ENCODE measurements around the gene TENT4A. TPM values are rescaled to one million over a fixed set of nuclear protein-coding genes. Genes with fewer than 3 reads are reported as not detected.
"Not testable (repeated sequence)": the region's sequence is repeated elsewhere in the genome, so short reads cannot be mapped to it uniquely, and the experiment has no call there.

The TENT4A gene
- total RNA-seq, 6 experiments from 2014 or later: 19.8 to 23.8 (median 21.7) TPM

DNA sequence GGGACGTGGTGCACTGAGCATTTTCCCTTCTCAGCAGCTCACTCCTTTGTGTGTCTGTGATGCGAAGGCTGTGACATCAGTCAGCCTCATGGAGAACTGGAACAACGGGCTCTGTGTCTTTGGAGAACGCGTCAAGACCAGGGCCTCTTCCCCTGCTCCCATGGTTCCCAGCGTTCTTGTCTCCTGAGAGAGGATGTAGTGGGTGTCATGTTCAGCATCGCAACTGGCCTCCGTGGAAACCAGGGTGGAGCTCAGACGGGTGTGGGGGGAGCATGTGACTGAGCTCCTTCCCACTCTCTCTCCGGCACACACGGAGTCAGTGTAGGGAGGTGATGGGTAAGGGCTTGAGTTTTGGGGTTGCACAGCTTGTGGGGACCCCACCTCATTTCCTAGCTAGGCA, 59.7 kb downstream of the TENT4A start:
- TF ChIP-seq, protein P1, sequence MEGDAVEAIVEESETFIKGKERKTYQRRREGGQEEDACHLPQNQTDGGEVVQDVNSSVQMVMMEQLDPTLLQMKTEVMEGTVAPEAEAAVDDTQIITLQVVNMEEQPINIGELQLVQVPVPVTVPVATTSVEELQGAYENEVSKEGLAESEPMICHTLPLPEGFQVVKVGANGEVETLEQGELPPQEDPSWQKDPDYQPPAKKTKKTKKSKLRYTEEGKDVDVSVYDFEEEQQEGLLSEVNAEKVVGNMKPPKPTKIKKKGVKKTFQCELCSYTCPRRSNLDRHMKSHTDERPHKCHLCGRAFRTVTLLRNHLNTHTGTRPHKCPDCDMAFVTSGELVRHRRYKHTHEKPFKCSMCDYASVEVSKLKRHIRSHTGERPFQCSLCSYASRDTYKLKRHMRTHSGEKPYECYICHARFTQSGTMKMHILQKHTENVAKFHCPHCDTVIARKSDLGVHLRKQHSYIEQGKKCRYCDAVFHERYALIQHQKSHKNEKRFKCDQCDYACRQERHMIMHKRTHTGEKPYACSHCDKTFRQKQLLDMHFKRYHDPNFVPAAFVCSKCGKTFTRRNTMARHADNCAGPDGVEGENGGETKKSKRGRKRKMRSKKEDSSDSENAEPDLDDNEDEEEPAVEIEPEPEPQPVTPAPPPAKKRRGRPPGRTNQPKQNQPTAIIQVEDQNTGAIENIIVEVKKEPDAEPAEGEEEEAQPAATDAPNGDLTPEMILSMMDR (IDR thresholded peaks at IDR 0.05): no peak
- no peak for DNase-seq
- Mint-ChIP-seq H3K4me3 (no peak overlapping the region), H3K27me3 (ENCODE audit: insufficient read depth) (no peaks in the 10 kb centered on the region; the same call in none of the 2 replicates), H3K4me1 (ENCODE audit: low read depth) (no peaks in the 10 kb centered on the region), H3K27ac (no peak overlapping the region), H3K36me3 (ENCODE audit: low read depth) (no peaks in the 10 kb centered on the region), H3K9me3 (no peaks in the 10 kb centered on the region)

DNA sequence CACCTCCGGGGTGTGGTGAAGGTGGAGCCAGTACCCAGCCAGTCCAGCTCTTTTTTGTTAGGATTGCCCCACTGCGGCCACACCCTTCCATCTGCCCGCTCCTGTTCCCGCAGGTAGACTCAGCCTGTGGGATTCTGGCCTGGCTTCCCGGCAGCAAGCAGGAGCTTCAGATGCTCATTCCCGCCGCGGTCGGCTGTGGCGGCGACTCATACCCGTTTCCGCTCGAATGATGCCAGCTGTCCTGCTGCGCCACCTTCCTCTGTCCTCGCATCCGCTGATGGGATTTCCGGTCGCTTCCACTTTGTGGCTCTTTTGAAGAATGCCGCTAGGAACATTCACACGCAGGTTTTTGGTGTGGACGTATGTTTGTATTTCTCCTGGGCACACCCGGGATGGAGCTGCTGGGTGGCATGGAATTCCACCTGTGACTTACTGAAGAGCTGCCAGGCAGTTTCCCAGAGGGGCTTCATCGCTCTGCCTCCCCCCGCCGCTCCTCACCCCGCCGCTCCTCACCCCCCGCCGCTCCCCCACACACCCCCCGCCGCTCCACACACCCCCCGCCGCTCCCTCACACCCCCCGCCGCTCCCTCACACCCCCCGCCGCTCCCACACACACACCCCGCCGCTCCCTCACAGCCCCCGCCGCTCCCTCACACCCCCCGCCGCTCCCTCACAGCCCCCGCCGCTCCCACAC, 60.3 kb downstream of the TENT4A start:
- Mint-ChIP-seq H3K27me3 (ENCODE audit: insufficient read depth) (no peaks in the 10 kb centered on the region; the same call in none of the 2 replicates), H3K4me3 (no peak overlapping the region), H3K27ac (no peak overlapping the region), H3K36me3 (ENCODE audit: low read depth) (no peaks in the 10 kb centered on the region), H3K9me3 (no peaks in the 10 kb centered on the region), H3K4me1 (ENCODE audit: low read depth) (no peaks in the 10 kb centered on the region)
- DNase-seq: no peak
- TF ChIP-seq, protein P1 (IDR thresholded peaks at IDR 0.05): no peak

DNA sequence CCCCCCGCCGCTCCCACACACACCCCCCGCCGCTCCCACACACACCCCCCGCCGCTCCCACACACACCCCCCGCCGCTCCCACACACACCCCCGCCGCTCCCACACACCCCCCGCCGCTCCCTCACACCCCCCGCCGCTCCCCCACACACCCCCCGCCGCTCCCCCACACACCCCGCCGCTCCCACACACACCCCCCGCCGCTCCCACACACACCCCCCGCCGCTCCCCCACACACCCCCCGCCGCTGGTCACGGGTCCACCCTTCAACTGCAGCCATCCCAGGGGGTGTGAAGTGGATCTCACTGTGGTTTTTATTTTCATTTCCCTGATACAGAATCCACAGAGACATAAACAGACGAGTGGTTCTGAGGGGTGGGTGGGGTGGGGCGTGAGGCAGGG, 61.0 kb downstream of the TENT4A start:
- not testable (repeated sequence) for DNase-seq; H3K9me3 Mint-ChIP-seq; H3K4me3 Mint-ChIP-seq; H3K27ac Mint-ChIP-seq; H3K4me1 Mint-ChIP-seq (ENCODE audit: low read depth); H3K27me3 Mint-ChIP-seq (ENCODE audit: insufficient read depth); H3K36me3 Mint-ChIP-seq (ENCODE audit: low read depth)

DNA sequence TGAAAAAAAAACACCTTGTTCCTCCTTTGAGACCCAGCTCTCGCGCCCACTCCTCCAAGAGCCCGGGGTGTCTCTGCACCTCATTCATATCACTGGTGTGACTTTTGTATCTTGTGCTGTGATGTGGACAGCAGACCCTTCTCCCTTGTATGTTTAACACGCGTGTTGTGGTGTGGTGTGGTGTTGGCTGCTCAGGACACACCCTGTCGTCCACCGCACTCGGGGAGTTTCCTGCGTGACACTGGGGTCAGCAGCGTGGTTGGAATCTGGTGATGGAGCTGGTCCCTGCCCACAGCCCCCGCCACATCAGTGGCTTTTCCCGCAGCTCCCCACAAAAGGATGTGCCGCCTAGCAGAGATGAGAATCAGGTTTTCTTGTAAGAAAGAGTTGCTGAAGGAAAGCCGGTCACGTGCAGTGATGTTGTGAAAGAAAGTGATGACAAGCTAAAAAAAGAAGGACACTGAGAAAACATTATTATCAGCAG, 61.5 kb downstream of the TENT4A start:
- H3K9me3 Mint-ChIP-seq: no peaks in the 10 kb centered on the region
- H3K27ac Mint-ChIP-seq: no peak overlapping the region
- no peak overlapping the region for H3K4me3 Mint-ChIP-seq
- TF ChIP-seq, protein P1 (IDR thresholded peaks at IDR 0.05): no peak
- H3K27me3 Mint-ChIP-seq (ENCODE audit: insufficient read depth): no peaks in the 10 kb centered on the region; the same call in none of the 2 replicates
- H3K4me1 Mint-ChIP-seq (ENCODE audit: low read depth): no peaks in the 10 kb centered on the region
- H3K36me3 Mint-ChIP-seq (ENCODE audit: low read depth): no peaks in the 10 kb centered on the region
- no peak for DNase-seq

DNA sequence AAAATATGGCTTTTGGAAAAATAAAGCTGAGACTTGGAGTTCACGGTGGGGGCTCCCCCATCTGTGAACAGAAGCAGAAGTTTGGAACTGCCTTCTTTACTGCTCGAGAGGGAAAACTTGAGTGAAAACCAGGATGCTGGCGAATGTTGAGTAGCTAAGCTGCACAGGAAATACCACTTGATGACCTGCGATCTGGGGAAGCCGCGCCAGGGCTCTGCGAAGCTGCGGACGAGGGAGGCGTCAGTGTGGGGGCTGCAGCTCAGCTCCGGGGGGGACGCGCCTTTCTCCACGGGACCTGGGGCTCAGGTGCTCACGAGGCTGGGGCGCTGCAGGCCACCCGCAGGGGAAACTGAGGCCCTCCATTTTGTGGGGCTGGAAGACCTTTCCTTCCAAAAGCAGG, 62.3 kb downstream of the TENT4A start:
- no peaks in the 10 kb centered on the region; the same call in none of the 2 replicates for H3K27me3 Mint-ChIP-seq (ENCODE audit: insufficient read depth)
- TF ChIP-seq, protein P1 (IDR thresholded peaks at IDR 0.05): no peak
- no peak overlapping the region for H3K27ac Mint-ChIP-seq
- DNase-seq: no peak
- H3K4me1 Mint-ChIP-seq (ENCODE audit: low read depth): no peaks in the 10 kb centered on the region
- H3K4me3 Mint-ChIP-seq: no peak overlapping the region
- H3K36me3 Mint-ChIP-seq (ENCODE audit: low read depth): peaks cover 5% of the 10 kb centered on the region; the same call in 1 of the 2 replicates
- no peaks in the 10 kb centered on the region for H3K9me3 Mint-ChIP-seq

DNA sequence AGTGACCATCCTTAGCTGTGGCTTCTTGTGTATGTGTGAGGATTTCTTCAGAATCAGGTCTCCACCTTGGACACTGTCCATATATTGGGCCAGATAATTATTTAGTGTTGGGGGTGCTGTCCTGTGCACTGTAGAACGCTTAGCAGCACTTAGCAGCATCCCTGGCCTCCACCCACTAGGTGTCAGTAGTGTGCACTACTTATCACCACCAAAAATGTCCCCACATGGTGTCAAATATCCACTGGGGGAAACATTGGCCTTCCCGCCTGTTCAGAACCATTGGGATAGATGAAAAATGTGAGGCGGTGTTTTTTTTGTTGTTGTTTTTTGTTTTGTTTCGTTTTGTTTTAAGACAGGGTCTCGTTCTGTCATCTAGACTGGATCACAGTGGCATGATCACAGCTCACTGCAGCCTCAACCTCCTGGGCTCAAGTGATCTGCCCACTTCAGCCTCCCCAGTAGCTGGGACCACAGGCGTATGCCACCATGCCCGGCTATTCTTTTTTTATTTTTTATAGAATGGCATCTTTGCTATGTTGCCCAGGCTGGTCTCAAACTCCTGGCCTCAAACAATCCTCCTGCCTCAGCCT, 67.7 kb downstream of the TENT4A start:
- no peak for DNase-seq
- no peak overlapping the region for H3K4me3 Mint-ChIP-seq
- no peak overlapping the region for H3K27ac Mint-ChIP-seq
- H3K4me1 Mint-ChIP-seq (ENCODE audit: low read depth): peaks cover 7% of the 10 kb centered on the region
- H3K36me3 Mint-ChIP-seq (ENCODE audit: low read depth): peaks cover 6% of the 10 kb centered on the region; the same call in 1 of the 2 replicates
- no peaks in the 10 kb centered on the region; the same call in 1 of the 2 replicates for H3K27me3 Mint-ChIP-seq (ENCODE audit: insufficient read depth)
- TF ChIP-seq, protein P1 (IDR thresholded peaks at IDR 0.05): peak; percentile 66
- H3K9me3 Mint-ChIP-seq: no peaks in the 10 kb centered on the region

All from HFFc6 (cell line).